ENCODE measurements around the gene ARHGEF5.

DNA sequence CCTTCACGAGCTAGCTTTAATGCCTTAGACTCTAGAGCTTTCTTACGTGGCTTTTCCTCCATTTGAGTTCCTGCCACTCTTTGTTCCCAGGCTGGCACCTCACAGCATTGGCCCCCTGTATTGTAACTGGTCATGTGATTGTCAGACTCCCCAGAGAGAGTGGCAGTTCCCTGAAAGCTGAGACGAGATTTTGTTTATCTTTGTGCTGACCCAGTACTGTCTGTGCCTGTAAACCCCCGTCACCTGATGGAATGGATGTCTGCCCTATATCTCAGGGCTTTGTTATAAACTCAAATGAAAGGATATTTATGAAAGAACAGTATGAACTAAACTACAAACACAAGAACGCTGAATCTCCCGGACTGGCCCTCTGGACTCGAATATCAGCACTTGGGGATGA is 35.3 kb downstream of the ARHGEF5 start:
- TF ChIP-seq, protein P1, sequence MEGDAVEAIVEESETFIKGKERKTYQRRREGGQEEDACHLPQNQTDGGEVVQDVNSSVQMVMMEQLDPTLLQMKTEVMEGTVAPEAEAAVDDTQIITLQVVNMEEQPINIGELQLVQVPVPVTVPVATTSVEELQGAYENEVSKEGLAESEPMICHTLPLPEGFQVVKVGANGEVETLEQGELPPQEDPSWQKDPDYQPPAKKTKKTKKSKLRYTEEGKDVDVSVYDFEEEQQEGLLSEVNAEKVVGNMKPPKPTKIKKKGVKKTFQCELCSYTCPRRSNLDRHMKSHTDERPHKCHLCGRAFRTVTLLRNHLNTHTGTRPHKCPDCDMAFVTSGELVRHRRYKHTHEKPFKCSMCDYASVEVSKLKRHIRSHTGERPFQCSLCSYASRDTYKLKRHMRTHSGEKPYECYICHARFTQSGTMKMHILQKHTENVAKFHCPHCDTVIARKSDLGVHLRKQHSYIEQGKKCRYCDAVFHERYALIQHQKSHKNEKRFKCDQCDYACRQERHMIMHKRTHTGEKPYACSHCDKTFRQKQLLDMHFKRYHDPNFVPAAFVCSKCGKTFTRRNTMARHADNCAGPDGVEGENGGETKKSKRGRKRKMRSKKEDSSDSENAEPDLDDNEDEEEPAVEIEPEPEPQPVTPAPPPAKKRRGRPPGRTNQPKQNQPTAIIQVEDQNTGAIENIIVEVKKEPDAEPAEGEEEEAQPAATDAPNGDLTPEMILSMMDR (conservative IDR thresholded peaks at IDR 0.05; ENCODE audit: low read length), result no peak
- no peak for TF ChIP-seq EZH2phosphoT487 (IDR thresholded peaks at IDR 0.05; ENCODE audit: borderline replicate concordance, low read depth, low read length)
